Memory B cell (primary cell): Measurements from ENCODE around the gene TOM1L2.

Source experiments
- ATAC-seq: fragments of 150-1000 bp; cut with Tn5 transposase; 2 replicates; pipeline ENCODE4 v1.10.0; 2021; ENCODE audit warnings: low read depth, mild to moderate bottlenecking, moderate library complexity
- DNase-seq, 2 donors: peaks; one replicate each; pipeline ENCODE4 v3.0.0; 2022; ENCODE audit warnings: low spot score in 2 of 2
- H3K27ac Mint-ChIP-seq: one replicate; pipeline ENCODE4 v1.8.0; 2022; ENCODE audit warnings: mild to moderate bottlenecking, moderate library complexity, mixed read lengths
- H3K27me3 Mint-ChIP-seq: one replicate; pipeline ENCODE4 v1.8.0; 2022; ENCODE audit warnings: mixed read lengths
- H3K36me3 Mint-ChIP-seq: one replicate; pipeline ENCODE4 v1.8.0; 2022; ENCODE audit warnings: mild to moderate bottlenecking, mixed read lengths
- H3K4me1 Mint-ChIP-seq: one replicate; pipeline ENCODE4 v1.8.0; 2022; ENCODE audit warnings: mixed read lengths
- H3K4me3 Mint-ChIP-seq: one replicate; pipeline ENCODE4 v1.8.0; 2022; ENCODE audit warnings: mild to moderate bottlenecking, moderate library complexity, mixed read lengths
- H3K9me3 Mint-ChIP-seq: one replicate; pipeline ENCODE4 v1.8.0; 2022; ENCODE audit warnings: mixed read lengths

TOM1L2 gene

DNA sequence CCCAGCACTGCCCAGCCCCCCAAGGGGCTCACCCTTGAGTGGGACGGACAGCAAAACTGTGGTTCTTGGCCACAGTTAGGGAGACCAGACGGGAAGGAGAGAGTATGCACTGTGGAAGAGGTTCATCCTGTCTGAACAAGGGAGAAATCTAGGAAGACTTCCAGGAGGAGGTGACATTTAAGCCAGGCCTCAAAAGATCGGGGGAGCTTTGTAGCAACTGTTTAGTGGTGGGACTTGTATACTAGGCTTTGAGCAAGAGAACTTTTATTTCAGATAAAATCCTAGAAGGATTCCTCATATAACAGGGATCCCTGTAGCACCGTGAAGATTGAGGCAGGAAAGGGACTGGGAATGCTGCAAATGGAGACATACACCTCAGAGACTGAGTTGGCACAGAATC lies 166.2 kb downstream of the TOM1L2 start:
- no peak overlapping the region for H3K4me3 Mint-ChIP-seq
- ATAC-seq (no peak), DNase-seq (no peak)
- H3K27me3 Mint-ChIP-seq = no peaks in the 10 kb centered on the region
- no peaks in the 10 kb centered on the region for H3K9me3 Mint-ChIP-seq
- H3K27ac Mint-ChIP-seq = no peak overlapping the region
- H3K4me1 Mint-ChIP-seq = peaks cover 7% of the 10 kb centered on the region
- H3K36me3 Mint-ChIP-seq = peaks cover 11% of the 10 kb centered on the region

DNA sequence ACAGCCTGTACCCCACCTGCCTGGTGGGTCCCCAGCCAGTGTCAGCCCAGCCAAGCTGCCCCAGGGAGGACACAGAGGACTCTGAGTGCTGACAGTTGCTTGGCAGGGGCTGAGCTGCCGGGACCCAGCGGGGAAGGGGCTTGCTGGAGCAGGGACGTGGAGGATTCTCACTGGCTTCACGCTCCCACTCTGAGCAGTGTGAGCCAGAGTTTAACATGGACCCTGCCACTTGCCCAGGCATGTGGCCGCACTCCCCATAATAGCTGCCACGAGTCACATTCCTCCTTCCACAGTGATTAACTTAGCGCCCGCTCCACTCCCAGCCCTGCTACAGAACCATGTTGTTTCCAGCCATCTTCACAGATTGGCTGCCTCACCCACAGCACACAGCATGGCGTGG lies 166.6 kb downstream of the TOM1L2 start:
- no peak overlapping the region for H3K27ac Mint-ChIP-seq
- no peak for DNase-seq
- no peaks in the 10 kb centered on the region for H3K9me3 Mint-ChIP-seq
- H3K27me3 Mint-ChIP-seq = no peaks in the 10 kb centered on the region
- peaks cover 11% of the 10 kb centered on the region for H3K36me3 Mint-ChIP-seq
- peaks cover 7% of the 10 kb centered on the region for H3K4me1 Mint-ChIP-seq
- no peak for ATAC-seq
- no peak overlapping the region for H3K4me3 Mint-ChIP-seq

DNA sequence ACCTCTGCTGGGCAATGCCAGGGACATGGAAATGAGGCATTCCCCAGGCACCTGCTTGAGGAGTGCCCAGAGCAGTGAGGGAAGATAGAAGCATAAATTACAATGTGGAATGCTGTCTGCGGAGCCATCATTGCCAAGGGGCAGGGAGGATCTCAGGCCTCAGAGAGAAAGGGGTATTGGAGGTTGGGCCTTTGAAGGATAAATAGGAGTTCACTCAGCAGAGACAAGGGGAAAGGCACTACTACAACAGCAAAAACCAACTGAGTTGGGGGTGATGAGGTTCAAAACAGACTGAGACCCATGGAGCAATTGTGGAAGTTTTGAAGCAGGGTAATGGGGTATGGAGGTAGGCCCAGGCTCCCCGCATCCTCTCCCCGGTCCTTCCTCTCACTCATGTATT lies 168.2 kb downstream of the TOM1L2 start:
- Mint-ChIP-seq H3K27me3 (no peaks in the 10 kb centered on the region), H3K9me3 (no peaks in the 10 kb centered on the region), H3K36me3 (peaks cover 14% of the 10 kb centered on the region), H3K4me1 (peaks cover 4% of the 10 kb centered on the region), H3K4me3 (no peak overlapping the region), H3K27ac (no peak overlapping the region)
- ATAC-seq (no peak), DNase-seq (no peak)

DNA sequence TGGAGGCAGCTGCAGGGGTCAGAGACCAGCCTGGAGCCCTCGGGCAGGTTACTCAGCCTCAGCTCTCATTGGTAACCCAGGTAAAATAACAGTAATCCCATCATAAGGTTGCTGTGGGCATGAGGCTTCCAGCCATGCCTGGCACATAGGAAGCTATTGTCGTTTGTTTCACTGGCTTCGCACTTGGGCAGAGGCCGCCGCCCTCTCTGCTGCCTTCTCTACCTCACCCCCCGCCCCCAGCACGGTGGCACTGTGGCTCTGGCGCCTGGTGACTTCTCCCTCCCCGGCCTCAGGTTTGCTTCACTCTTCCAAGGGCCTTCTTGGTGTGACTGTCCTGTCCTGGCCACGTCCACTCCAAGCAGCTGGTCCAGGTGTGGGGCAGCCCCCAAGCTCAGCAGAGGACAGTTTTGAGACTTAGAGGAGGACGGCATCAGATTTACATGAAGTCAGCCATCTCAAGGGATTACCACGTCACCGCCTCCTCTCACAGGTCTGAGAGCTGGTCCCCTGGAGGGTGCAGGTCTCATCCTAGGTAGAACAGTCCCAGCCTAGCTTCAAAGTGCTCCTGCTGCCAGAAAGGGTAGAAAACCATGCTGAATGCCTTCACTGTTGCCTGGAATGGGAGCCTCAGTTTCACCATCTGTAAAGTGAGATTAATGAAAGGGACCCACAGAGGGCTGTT lies 170.3 kb downstream of the TOM1L2 start:
- ATAC-seq (no peak), DNase-seq (no peak)
- no peaks in the 10 kb centered on the region for H3K27me3 Mint-ChIP-seq
- H3K9me3 Mint-ChIP-seq = no peaks in the 10 kb centered on the region
- H3K4me3 Mint-ChIP-seq = no peak overlapping the region
- H3K27ac Mint-ChIP-seq = no peak overlapping the region
- H3K4me1 Mint-ChIP-seq = no peaks in the 10 kb centered on the region
- H3K36me3 Mint-ChIP-seq = peaks cover 18% of the 10 kb centered on the region

DNA sequence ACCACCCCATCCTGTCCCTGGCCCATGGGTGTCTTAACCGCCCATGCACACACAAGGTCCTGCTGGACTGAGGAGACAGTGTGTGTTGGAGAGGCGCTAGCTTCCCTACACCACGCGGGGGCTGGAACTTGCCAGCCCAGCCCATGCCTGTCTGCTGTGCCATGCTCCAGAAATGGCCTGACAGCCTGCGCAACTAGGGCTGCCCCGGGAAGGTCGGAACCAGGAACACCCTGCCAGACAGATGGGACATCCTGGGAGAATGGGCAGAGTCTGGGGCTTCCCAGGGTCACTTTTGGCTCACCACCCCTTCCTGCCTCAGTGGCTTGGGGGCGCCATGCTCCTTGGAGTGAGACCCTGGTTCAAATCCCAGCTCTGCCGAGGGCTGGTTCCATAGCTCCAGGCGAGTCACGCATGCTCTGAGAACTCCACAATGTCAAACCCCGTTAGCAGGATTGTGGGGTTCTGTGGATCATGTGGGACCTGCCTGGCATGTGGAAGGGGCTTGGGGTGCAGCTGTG lies 171.6 kb downstream of the TOM1L2 start:
- H3K27ac Mint-ChIP-seq = no peak overlapping the region
- H3K36me3 Mint-ChIP-seq = peaks cover 19% of the 10 kb centered on the region
- no peaks in the 10 kb centered on the region for H3K27me3 Mint-ChIP-seq
- no peak overlapping the region for H3K4me3 Mint-ChIP-seq
- H3K9me3 Mint-ChIP-seq = no peaks in the 10 kb centered on the region
- no peaks in the 10 kb centered on the region for H3K4me1 Mint-ChIP-seq
- ATAC-seq (no peak), DNase-seq (no peak)

DNA sequence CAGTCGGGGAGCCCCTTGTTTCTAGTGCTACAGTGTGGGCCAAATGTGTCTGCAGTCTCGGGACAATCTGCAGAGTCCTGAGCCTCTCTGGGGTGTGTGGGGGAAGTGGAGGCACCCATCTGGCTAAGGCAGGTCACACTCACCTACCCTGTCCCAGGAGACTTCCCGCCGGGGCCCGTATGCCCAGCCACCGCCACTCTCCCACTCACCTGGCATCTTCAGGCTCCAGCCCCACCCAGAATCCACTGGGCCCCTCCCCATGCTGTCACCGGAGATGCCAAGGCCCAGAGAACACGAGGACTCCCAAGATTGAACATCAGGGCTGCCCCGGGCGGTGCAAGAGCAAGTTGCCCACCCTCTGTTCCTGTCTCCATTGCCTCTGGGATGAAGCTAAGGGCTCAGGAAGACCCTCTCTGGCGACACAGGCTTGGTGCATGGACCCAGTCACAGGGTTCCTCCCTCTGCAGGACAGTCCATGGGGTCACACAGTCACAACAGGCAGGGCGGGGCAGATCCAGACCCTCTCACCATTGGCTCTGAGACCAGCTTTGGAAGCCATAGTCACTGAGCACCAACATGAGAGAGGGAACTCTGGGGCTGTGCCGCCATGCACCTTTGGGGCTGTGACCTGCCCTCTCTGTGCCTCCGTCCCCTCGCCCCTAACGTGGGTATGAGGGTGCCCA lies 173.5 kb downstream of the TOM1L2 start:
- Mint-ChIP-seq H3K4me1 (no peaks in the 10 kb centered on the region), H3K36me3 (peaks cover 14% of the 10 kb centered on the region), H3K27ac (no peak overlapping the region), H3K27me3 (no peaks in the 10 kb centered on the region), H3K4me3 (no peak overlapping the region), H3K9me3 (no peaks in the 10 kb centered on the region)
- ATAC-seq = no peak
- DNase-seq = no peak

DNA sequence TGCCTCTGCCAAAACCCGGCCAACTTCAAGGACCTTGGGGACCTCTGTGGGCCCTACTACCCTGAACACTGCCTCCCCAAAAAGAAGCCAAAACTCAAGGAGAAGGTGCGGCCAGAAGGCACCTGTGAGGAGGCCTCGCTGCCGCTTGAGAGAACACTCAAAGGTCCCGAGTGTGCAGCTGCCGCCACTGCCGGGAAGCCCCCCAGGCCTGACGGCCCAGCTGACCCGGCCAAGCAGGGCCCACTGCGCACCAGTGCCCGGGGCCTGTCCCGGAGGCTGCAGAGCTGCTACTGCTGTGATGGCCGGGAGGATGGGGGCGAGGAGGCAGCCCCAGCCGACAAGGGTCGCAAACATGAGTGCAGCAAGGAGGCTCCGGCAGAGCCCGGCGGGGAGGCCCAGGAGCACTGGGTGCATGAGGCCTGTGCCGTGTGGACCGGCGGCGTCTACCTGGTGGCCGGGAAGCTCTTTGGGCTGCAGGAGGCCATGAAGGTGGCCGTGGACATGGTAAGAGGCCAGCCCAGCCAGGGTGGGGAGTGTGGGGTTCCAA lies 174.1 kb downstream of the TOM1L2 start:
- no peaks in the 10 kb centered on the region for H3K27me3 Mint-ChIP-seq
- H3K9me3 Mint-ChIP-seq = no peaks in the 10 kb centered on the region
- no peak overlapping the region for H3K4me3 Mint-ChIP-seq
- no peak overlapping the region for H3K27ac Mint-ChIP-seq
- DNase-seq = no peak
- no peak for ATAC-seq
- H3K36me3 Mint-ChIP-seq = peaks cover 13% of the 10 kb centered on the region
- no peaks in the 10 kb centered on the region for H3K4me1 Mint-ChIP-seq

DNA sequence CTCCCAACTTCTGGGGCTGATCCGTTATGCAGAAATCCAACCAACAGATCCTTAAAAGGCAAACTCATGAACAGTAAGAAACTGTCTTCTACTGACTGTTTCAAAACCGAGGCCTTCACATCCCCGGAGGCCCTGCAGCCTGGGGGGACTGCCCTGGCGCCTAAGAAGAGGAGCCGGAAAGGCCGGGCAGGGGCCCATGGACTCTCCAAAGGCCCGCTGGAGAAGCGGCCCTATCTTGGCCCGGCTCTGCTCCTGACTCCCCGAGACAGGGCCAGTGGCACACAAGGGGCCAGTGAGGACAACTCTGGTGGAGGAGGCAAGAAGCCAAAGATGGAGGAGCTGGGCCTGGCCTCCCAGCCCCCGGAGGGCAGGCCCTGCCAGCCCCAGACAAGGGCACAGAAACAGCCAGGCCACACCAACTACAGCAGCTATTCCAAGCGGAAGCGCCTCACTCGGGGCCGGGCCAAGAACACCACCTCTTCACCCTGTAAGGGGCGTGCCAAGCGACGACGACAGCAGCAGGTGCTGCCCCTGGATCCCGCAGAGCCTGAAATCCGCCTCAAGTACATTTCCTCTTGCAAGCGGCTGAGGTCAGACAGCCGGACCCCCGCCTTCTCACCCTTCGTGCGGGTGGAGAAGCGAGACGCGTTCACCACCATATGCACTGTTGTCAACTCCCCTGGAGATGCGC lies 174.9 kb downstream of the TOM1L2 start:
- no peak for DNase-seq
- Mint-ChIP-seq H3K9me3 (no peaks in the 10 kb centered on the region), H3K27ac (no peak overlapping the region), H3K27me3 (no peaks in the 10 kb centered on the region), H3K4me3 (no peak overlapping the region), H3K4me1 (peaks cover 4% of the 10 kb centered on the region), H3K36me3 (peaks cover 13% of the 10 kb centered on the region)
- ATAC-seq = no peak

DNA sequence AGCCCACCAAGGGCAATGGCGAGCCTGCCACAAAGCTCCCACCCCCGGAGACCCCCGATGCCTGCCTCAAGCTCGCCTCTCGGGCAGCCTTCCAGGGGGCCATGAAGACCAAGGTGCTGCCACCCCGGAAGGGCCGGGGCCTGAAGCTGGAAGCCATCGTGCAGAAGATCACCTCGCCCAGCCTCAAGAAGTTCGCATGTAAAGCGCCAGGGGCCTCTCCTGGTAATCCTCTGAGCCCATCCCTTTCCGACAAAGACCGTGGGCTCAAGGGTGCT lies 175.5 kb downstream of the TOM1L2 start:
- Mint-ChIP-seq H3K27me3 (no peaks in the 10 kb centered on the region), H3K27ac (no peak overlapping the region), H3K9me3 (no peaks in the 10 kb centered on the region), H3K4me3 (no peak overlapping the region), H3K4me1 (peaks cover 8% of the 10 kb centered on the region), H3K36me3 (peaks cover 13% of the 10 kb centered on the region)
- DNase-seq (no peak), ATAC-seq (no peak)

DNA sequence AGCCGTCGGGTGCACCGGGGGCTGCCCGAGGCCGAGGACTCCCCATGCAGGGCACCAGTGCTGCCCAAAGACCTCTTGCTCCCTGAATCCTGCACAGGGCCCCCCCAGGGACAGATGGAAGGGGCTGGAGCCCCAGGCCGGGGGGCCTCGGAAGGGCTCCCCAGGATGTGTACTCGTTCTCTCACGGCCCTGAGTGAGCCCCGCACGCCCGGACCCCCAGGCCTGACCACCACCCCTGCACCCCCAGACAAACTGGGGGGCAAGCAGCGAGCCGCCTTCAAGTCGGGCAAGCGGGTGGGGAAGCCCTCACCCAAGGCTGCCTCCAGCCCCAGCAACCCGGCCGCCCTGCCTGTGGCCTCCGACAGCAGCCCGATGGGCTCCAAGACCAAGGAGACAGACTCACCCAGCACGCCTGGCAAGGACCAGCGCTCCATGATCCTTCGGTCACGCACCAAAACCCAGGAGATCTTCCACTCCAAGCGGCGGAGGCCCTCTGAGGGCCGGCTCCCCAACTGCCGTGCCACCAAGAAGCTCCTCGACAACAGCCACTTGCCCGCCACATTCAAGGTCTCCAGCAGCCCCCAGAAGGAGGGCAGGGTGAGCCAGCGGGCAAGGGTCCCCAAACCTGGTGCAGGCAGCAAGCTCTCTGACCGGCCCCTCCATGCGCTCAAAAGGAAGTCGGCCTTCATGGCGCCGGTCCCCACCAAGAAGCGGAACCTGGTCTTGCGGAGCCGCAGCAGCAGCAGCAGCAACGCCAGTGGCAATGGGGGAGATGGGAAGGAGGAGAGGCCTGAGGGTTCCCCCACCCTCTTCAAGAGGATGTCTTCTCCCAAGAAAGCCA lies 176.0 kb downstream of the TOM1L2 start:
- peaks cover 13% of the 10 kb centered on the region for H3K36me3 Mint-ChIP-seq
- no peaks in the 10 kb centered on the region for H3K27me3 Mint-ChIP-seq
- H3K4me1 Mint-ChIP-seq = peaks cover 13% of the 10 kb centered on the region
- DNase-seq (no peak), ATAC-seq (no peak)
- no peaks in the 10 kb centered on the region for H3K9me3 Mint-ChIP-seq
- H3K27ac Mint-ChIP-seq = no peak overlapping the region
- H3K4me3 Mint-ChIP-seq = no peak overlapping the region

DNA sequence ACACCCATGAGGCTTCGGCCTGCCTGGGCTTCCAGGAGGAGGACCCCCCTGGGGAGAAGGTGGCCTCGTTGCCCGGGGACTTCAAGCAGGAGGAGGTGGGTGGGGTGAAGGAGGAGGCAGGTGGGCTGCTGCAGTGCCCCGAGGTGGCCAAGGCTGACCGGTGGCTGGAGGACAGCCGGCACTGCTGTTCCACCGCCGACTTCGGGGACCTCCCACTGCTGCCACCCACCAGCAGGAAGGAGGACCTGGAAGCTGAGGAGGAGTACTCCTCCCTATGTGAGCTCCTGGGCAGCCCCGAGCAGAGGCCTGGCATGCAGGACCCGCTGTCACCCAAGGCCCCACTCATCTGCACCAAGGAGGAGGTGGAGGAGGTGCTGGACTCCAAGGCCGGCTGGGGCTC lies 176.9 kb downstream of the TOM1L2 start:
- Mint-ChIP-seq H3K27ac (no peak overlapping the region), H3K36me3 (peaks cover 13% of the 10 kb centered on the region), H3K4me1 (peaks cover 13% of the 10 kb centered on the region), H3K27me3 (no peaks in the 10 kb centered on the region), H3K4me3 (no peak overlapping the region), H3K9me3 (no peaks in the 10 kb centered on the region)
- DNase-seq (no peak), ATAC-seq (no peak)

DNA sequence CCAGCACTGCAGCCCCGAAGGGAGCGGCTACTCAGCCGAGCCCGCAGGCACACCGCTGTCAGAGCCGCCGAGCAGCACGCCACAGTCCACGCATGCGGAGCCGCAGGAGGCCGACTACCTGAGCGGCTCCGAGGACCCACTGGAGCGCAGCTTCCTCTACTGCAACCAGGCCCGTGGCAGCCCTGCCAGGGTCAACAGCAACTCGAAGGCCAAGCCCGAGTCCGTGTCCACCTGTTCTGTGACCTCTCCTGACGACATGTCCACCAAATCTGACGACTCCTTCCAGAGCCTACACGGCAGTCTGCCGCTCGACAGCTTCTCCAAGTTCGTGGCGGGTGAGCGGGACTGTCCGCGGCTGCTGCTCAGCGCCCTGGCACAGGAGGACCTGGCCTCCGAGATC lies 177.8 kb downstream of the TOM1L2 start:
- H3K36me3 Mint-ChIP-seq = peaks cover 12% of the 10 kb centered on the region
- H3K27me3 Mint-ChIP-seq = no peaks in the 10 kb centered on the region
- no peaks in the 10 kb centered on the region for H3K9me3 Mint-ChIP-seq
- DNase-seq (no peak), ATAC-seq (no peak)
- no peak overlapping the region for H3K4me3 Mint-ChIP-seq
- H3K27ac Mint-ChIP-seq = no peak overlapping the region
- H3K4me1 Mint-ChIP-seq = peaks cover 13% of the 10 kb centered on the region
